Measurements from ENCODE around the gene TCF12. TPM values are rescaled to one million over a fixed set of nuclear protein-coding genes. Genes with fewer than 3 reads are reported as not detected.

Gene TCF12
- polyA plus RNA-seq, 4 donors: 15.4 to 62.0 (median 18.5) TPM

GRCh38 chr15:57323299-57323805 is 404.9 kb downstream of the TCF12 start:
- peak overlapping the region; percentile 84 to 97 (median 90) for H3K27ac ChIP-seq (ENCODE audit: low read depth in 1 of 3, low read length in 2 of 3)
- DNase-seq: no peak
- 53 to 77% (median 56%) methylated on average over 12 of the region's 12 CpGs for WGBS, 3 donors

GRCh38 chr15:57323806-57324589 is 405.6 kb downstream of the TCF12 start:
- peak; percentile 93 to 97 for DNase-seq
- no peak for FAIRE-seq
- Histone ChIP-seq H3K27me3 (ENCODE audit: control insufficient read depth in 3 of 3, insufficient read depth in 3 of 3, low read length in 3 of 3) (no peaks in the 10 kb centered on the region), H3K9me3 (ENCODE audit: control insufficient read depth in 2 of 2, insufficient read depth in 1 of 2, low read depth in 1 of 2, low read length in 1 of 2) (peaks cover 0 to 2% of the 10 kb centered on the region in 2 donors), H3K4me3 (ENCODE audit: low read depth in 1 of 3, low read length in 3 of 3) (no peak overlapping the region), H3K36me3 (ENCODE audit: control insufficient read depth in 3 of 3, insufficient read depth in 2 of 3, low read depth in 1 of 3, low read length in 3 of 3) (no peaks in the 10 kb centered on the region), H3K4me1 (ENCODE audit: control insufficient read depth in 3 of 3, insufficient read depth in 2 of 3, low read depth in 1 of 3, low read length in 2 of 3) (peaks cover 2 to 79% (median 7%) of the 10 kb centered on the region in 3 donors), H3K27ac (ENCODE audit: low read depth in 1 of 3, low read length in 2 of 3) (peak overlapping the region; percentile 84 to 97 (median 90))
- WGBS, 3 donors: 13 to 36% (median 13%) methylated on average over 4 to 6 of the region's 6 CpGs

More at GRCh38 chr15:57323299-57323805, 404.9 kb downstream of the TCF12 start:
- no peaks in the 10 kb centered on the region for H3K27me3 ChIP-seq (ENCODE audit: control insufficient read depth in 3 of 3, insufficient read depth in 3 of 3, low read length in 3 of 3)
- peaks cover 2 to 80% (median 7%) of the 10 kb centered on the region in 3 donors for H3K4me1 ChIP-seq (ENCODE audit: control insufficient read depth in 3 of 3, insufficient read depth in 2 of 3, low read depth in 1 of 3, low read length in 2 of 3)
- no peak overlapping the region for H3K4me3 ChIP-seq (ENCODE audit: low read depth in 1 of 3, low read length in 3 of 3)
- FAIRE-seq: no peak
- peaks cover 0 to 8% of the 10 kb centered on the region in 2 donors for H3K9me3 ChIP-seq (ENCODE audit: control insufficient read depth in 2 of 2, insufficient read depth in 1 of 2, low read depth in 1 of 2, low read length in 1 of 2)
- H3K36me3 ChIP-seq (ENCODE audit: control insufficient read depth in 3 of 3, insufficient read depth in 2 of 3, low read depth in 1 of 3, low read length in 3 of 3): no peaks in the 10 kb centered on the region

- DNase-seq: no peak
- Histone ChIP-seq H3K27me3 (ENCODE audit: control insufficient read depth in 3 of 3, insufficient read depth in 3 of 3, low read length in 3 of 3) (no peaks in the 10 kb centered on the region), H3K9me3 (ENCODE audit: control insufficient read depth in 2 of 2, insufficient read depth in 1 of 2, low read depth in 1 of 2, low read length in 1 of 2) (no peaks in the 10 kb centered on the region), H3K27ac (ENCODE audit: low read depth in 1 of 3, low read length in 2 of 3) (peak overlapping the region in 2 of 3 donors; percentile 61 to 62), H3K36me3 (ENCODE audit: control insufficient read depth in 3 of 3, insufficient read depth in 2 of 3, low read depth in 1 of 3, low read length in 3 of 3) (no peaks in the 10 kb centered on the region), H3K4me3 (ENCODE audit: low read depth in 1 of 3, low read length in 3 of 3) (no peak overlapping the region), H3K4me1 (ENCODE audit: control insufficient read depth in 3 of 3, insufficient read depth in 2 of 3, low read depth in 1 of 3, low read length in 2 of 3) (peaks cover 2 to 74% (median 7%) of the 10 kb centered on the region in 3 donors)
- FAIRE-seq: no peak
- WGBS, 3 donors: 16 to 54% (median 38%) methylated on average over 3 of the region's 3 CpGs
These were observed 406.1 kb downstream of the TCF12 start for GRCh38 chr15:57324590-57324890.

GRCh38 chr15:57324944-57325679 is 406.7 kb downstream of the TCF12 start:
- Histone ChIP-seq H3K4me3 (ENCODE audit: low read depth in 1 of 3, low read length in 3 of 3) (no peak overlapping the region), H3K9me3 (ENCODE audit: control insufficient read depth in 2 of 2, insufficient read depth in 1 of 2, low read depth in 1 of 2, low read length in 1 of 2) (no peaks in the 10 kb centered on the region), H3K36me3 (ENCODE audit: control insufficient read depth in 3 of 3, insufficient read depth in 2 of 3, low read depth in 1 of 3, low read length in 3 of 3) (no peaks in the 10 kb centered on the region), H3K27ac (ENCODE audit: low read depth in 1 of 3, low read length in 2 of 3) (peak overlapping the region; percentile 5 to 62 (median 61)), H3K27me3 (ENCODE audit: control insufficient read depth in 3 of 3, insufficient read depth in 3 of 3, low read length in 3 of 3) (no peaks in the 10 kb centered on the region), H3K4me1 (ENCODE audit: control insufficient read depth in 3 of 3, insufficient read depth in 2 of 3, low read depth in 1 of 3, low read length in 2 of 3) (peaks cover 2 to 70% (median 7%) of the 10 kb centered on the region in 3 donors)
- DNase-seq (no peak), FAIRE-seq (no peak)
- 55 to 76% (median 68%) methylated on average over 11 of the region's 11 CpGs for WGBS, 3 donors

- no peaks in the 10 kb centered on the region for H3K36me3 ChIP-seq (ENCODE audit: control insufficient read depth in 3 of 3, insufficient read depth in 2 of 3, low read depth in 1 of 3, low read length in 3 of 3)
- H3K27me3 ChIP-seq (ENCODE audit: control insufficient read depth in 3 of 3, insufficient read depth in 3 of 3, low read length in 3 of 3): no peaks in the 10 kb centered on the region
- peaks cover 2 to 59% (median 5%) of the 10 kb centered on the region in 3 donors for H3K4me1 ChIP-seq (ENCODE audit: control insufficient read depth in 3 of 3, insufficient read depth in 2 of 3, low read depth in 1 of 3, low read length in 2 of 3)
- no peak overlapping the region for H3K4me3 ChIP-seq (ENCODE audit: low read depth in 1 of 3, low read length in 3 of 3)
- no peaks in the 10 kb centered on the region for H3K9me3 ChIP-seq (ENCODE audit: control insufficient read depth in 2 of 2, insufficient read depth in 1 of 2, low read depth in 1 of 2, low read length in 1 of 2)
- H3K27ac ChIP-seq (ENCODE audit: low read depth in 1 of 3, low read length in 2 of 3): peak overlapping the region in 2 of 3 donors; percentile 63 to 77
- 65 to 82% (median 66%) methylated on average over 23 of the region's 23 CpGs for WGBS, 3 donors
- DNase-seq (peak in 1 of 2 donors; percentile 29), FAIRE-seq (no peak)
These were observed 407.8 kb downstream of the TCF12 start for GRCh38 chr15:57326196-57326595.

GRCh38 chr15:57327985-57328471 is 409.6 kb downstream of the TCF12 start:
- peaks cover 2 to 42% (median 5%) of the 10 kb centered on the region in 3 donors for H3K4me1 ChIP-seq (ENCODE audit: control insufficient read depth in 3 of 3, insufficient read depth in 2 of 3, low read depth in 1 of 3, low read length in 2 of 3)

GRCh38 chr15:57328479-57328878 is 410.0 kb downstream of the TCF12 start:
- Histone ChIP-seq H3K27ac (ENCODE audit: low read depth in 1 of 3, low read length in 2 of 3) (no peak overlapping the region), H3K9me3 (ENCODE audit: control insufficient read depth in 2 of 2, insufficient read depth in 1 of 2, low read depth in 1 of 2, low read length in 1 of 2) (no peaks in the 10 kb centered on the region), H3K27me3 (ENCODE audit: control insufficient read depth in 3 of 3, insufficient read depth in 3 of 3, low read length in 3 of 3) (no peaks in the 10 kb centered on the region), H3K4me1 (ENCODE audit: control insufficient read depth in 3 of 3, insufficient read depth in 2 of 3, low read depth in 1 of 3, low read length in 2 of 3) (peaks cover 2 to 38% (median 5%) of the 10 kb centered on the region in 3 donors), H3K4me3 (ENCODE audit: low read depth in 1 of 3, low read length in 3 of 3) (no peak overlapping the region), H3K36me3 (ENCODE audit: control insufficient read depth in 3 of 3, insufficient read depth in 2 of 3, low read depth in 1 of 3, low read length in 3 of 3) (no peaks in the 10 kb centered on the region)
- 91 to 97% (median 92%) methylated on average over 8 of the region's 8 CpGs for WGBS, 3 donors
- DNase-seq (no peak), FAIRE-seq (no peak)

More at GRCh38 chr15:57327985-57328471, 409.6 kb downstream of the TCF12 start:
- 75 to 91% (median 88%) methylated on average over 11 of the region's 11 CpGs for WGBS, 3 donors
- Histone ChIP-seq H3K4me3 (ENCODE audit: low read depth in 1 of 3, low read length in 3 of 3) (no peak overlapping the region), H3K36me3 (ENCODE audit: control insufficient read depth in 3 of 3, insufficient read depth in 2 of 3, low read depth in 1 of 3, low read length in 3 of 3) (no peaks in the 10 kb centered on the region), H3K9me3 (ENCODE audit: control insufficient read depth in 2 of 2, insufficient read depth in 1 of 2, low read depth in 1 of 2, low read length in 1 of 2) (no peaks in the 10 kb centered on the region), H3K27ac (ENCODE audit: low read depth in 1 of 3, low read length in 2 of 3) (peak overlapping the region in 1 of 3 donors; percentile 77), H3K27me3 (ENCODE audit: control insufficient read depth in 3 of 3, insufficient read depth in 3 of 3, low read length in 3 of 3) (no peaks in the 10 kb centered on the region)
- DNase-seq (no peak), FAIRE-seq (no peak)

- no peak for FAIRE-seq
- H3K4me1 ChIP-seq (ENCODE audit: control insufficient read depth in 3 of 3, insufficient read depth in 2 of 3, low read depth in 1 of 3, low read length in 2 of 3): peaks cover 2 to 36% (median 3%) of the 10 kb centered on the region in 3 donors
- H3K36me3 ChIP-seq (ENCODE audit: control insufficient read depth in 3 of 3, insufficient read depth in 2 of 3, low read depth in 1 of 3, low read length in 3 of 3): no peaks in the 10 kb centered on the region
- no peaks in the 10 kb centered on the region for H3K27me3 ChIP-seq (ENCODE audit: control insufficient read depth in 3 of 3, insufficient read depth in 3 of 3, low read length in 3 of 3)
- H3K4me3 ChIP-seq (ENCODE audit: low read depth in 1 of 3, low read length in 3 of 3): no peak overlapping the region
- DNase-seq: no peak
- H3K9me3 ChIP-seq (ENCODE audit: control insufficient read depth in 2 of 2, insufficient read depth in 1 of 2, low read depth in 1 of 2, low read length in 1 of 2): no peaks in the 10 kb centered on the region
- WGBS, 3 donors: 73 to 84% (median 81%) methylated on average over 5 of the region's 5 CpGs
- H3K27ac ChIP-seq (ENCODE audit: low read depth in 1 of 3, low read length in 2 of 3): no peak overlapping the region
These were observed 410.5 kb downstream of the TCF12 start for GRCh38 chr15:57328897-57329296.

All from small intestine (tissue), 7 donors.